HFFc6 (cell line): ENCODE data around the gene MYBPC3. TPM values are rescaled to one million over a fixed set of nuclear protein-coding genes. Genes with fewer than 3 reads are reported as not detected.

ENCODE experiments used
- DNase-seq: peaks from one replicate; pipeline ENCODE4 v3.0.0-alpha.2; 2018
- H3K27ac Mint-ChIP-seq: 2 replicates; pipeline ENCODE4 v1.8.0; 2020; ENCODE audit warnings: mild to moderate bottlenecking, mixed read lengths
- H3K27me3 Mint-ChIP-seq: 2 replicates; pipeline ENCODE4 v1.8.0; 2021; ENCODE audit warnings: mild to moderate bottlenecking, moderate library complexity, mixed read lengths; ENCODE audit not compliant: insufficient read depth
- H3K36me3 Mint-ChIP-seq: 2 replicates; pipeline ENCODE4 v1.8.0; 2021; ENCODE audit warnings: low read depth, mixed read lengths
- H3K4me1 Mint-ChIP-seq: 2 replicates; pipeline ENCODE4 v1.8.0; 2020; ENCODE audit warnings: low read depth, mixed read lengths
- H3K4me3 Mint-ChIP-seq: 2 replicates; pipeline ENCODE4 v1.8.0; 2020; ENCODE audit warnings: mild to moderate bottlenecking, moderate library complexity, mixed read lengths
- H3K9me3 Mint-ChIP-seq: 2 replicates; pipeline ENCODE4 v1.8.0; 2020; ENCODE audit warnings: mild to moderate bottlenecking, mixed read lengths
- CTCF ChIP-seq: fragments of 200-600 bp; sonication (generic); IDR thresholded peaks from 2 replicates; pipeline ENCODE4 v1.5.0; 2021; ENCODE audit warnings: antibody characterized with exemption, mild to moderate bottlenecking
- long read RNA-seq: library from polyadenylated mRNA; unstranded; transcript quantifications from one replicate; pipeline ENCODE4 v2.0.0, GENCODE V29; 2019
- total RNA-seq, 6 experiments: library from RNA; stranded (reverse); fragmentation: NEBNext Ultra II Directional; extraction: Animal tissue kit (Norgen Biotek cat#: 25700); gene quantifications; 2 replicates in 1 of 6; 3 replicates in 5 of 6; pipeline ENCODE4 v1.2.3, GENCODE V29; 2021

Gene MYBPC3
- total RNA-seq: not detected
- long read RNA-seq: 0 reads

GRCh38 chr11:47352556-47352955 is at the start of gene MYBPC3:
Gene MYBPC3, minus strand, starts transcription at chr11:47352702. Its CDS starts 55 bp downstream, at chr11:47352647.
- Mint-ChIP-seq H3K4me1 (no peaks in the 10 kb centered on the region), H3K9me3 (no peaks in the 10 kb centered on the region), H3K27me3 (peaks cover 3% of the 10 kb centered on the region; the same call in 1 of the 2 replicates), H3K36me3 (no peaks in the 10 kb centered on the region), H3K27ac (no peak within 1 kb of the TSS), H3K4me3 (no peak within 1 kb of the TSS)
- no peak for DNase-seq
- TF ChIP-seq CTCF: no peak

DNA sequence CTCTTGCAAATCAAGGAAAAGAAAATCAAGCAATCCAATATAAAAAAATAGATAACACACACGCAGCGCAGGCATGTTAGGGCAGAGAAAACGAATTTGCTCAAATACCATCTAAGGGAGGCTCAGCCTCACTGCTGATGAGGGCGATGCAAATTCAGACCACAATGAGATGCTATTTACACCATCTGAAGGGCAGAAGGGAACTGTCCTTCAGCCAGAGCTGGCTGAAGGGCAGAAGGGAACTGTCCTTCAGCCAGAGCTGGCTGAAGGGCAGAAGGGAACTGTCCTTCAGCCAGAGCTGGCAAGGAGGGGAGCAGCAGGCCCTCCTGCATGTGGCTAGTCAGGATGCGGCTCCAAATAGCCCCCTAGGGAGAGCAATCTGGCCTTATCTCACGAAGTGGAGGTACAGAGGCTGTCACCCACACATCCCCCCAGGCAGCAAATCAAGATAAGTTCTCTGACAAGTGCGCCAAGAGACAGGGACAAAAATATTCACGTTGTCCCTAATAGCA is 48.3 kb upstream of the MYBPC3 start:
- DNase-seq: no peak
- Mint-ChIP-seq H3K36me3 (no peaks in the 10 kb centered on the region), H3K4me3 (no peak overlapping the region), H3K27ac (no peak overlapping the region), H3K4me1 (no peaks in the 10 kb centered on the region), H3K27me3 (no peaks in the 10 kb centered on the region), H3K9me3 (no peaks in the 10 kb centered on the region)
- TF ChIP-seq CTCF: no peak

GRCh38 chr11:47399860-47400767 is 47.6 kb upstream of the MYBPC3 start:
- H3K9me3 Mint-ChIP-seq: no peaks in the 10 kb centered on the region

DNA sequence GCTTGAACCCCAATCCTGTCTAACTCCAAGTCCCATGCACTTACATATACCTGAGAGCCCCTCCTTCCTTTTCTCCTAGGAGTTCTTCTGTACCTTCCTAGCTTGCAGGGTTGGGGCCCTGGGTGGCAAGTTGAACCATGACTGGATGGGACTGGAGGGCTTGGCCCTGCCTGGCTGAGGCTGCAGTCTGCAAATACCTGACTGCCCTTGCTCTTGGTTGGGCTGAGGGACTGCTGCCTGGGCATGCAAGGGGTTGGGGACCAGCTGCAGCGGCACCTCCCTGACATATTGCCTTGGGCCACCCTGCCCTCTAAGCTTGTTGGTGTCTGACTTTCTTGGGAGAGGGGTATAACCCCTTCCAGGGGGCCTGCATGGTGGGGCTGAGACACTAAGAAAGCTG is 46.0 kb upstream of the MYBPC3 start:
- no peak overlapping the region for H3K27ac Mint-ChIP-seq
- H3K27me3 Mint-ChIP-seq: no peaks in the 10 kb centered on the region
- TF ChIP-seq CTCF: no peak
- no peaks in the 10 kb centered on the region for H3K36me3 Mint-ChIP-seq
- no peak for DNase-seq
- H3K9me3 Mint-ChIP-seq: no peaks in the 10 kb centered on the region
- H3K4me3 Mint-ChIP-seq: no peak overlapping the region
- no peaks in the 10 kb centered on the region for H3K4me1 Mint-ChIP-seq

More at GRCh38 chr11:47399860-47400767, 47.6 kb upstream of the MYBPC3 start:
- no peak for TF ChIP-seq CTCF
- H3K36me3 Mint-ChIP-seq: no peaks in the 10 kb centered on the region
- H3K27ac Mint-ChIP-seq: no peak overlapping the region
- DNase-seq: no peak
- no peaks in the 10 kb centered on the region for H3K4me1 Mint-ChIP-seq
- H3K4me3 Mint-ChIP-seq: no peak overlapping the region
- H3K27me3 Mint-ChIP-seq: no peaks in the 10 kb centered on the region

DNA sequence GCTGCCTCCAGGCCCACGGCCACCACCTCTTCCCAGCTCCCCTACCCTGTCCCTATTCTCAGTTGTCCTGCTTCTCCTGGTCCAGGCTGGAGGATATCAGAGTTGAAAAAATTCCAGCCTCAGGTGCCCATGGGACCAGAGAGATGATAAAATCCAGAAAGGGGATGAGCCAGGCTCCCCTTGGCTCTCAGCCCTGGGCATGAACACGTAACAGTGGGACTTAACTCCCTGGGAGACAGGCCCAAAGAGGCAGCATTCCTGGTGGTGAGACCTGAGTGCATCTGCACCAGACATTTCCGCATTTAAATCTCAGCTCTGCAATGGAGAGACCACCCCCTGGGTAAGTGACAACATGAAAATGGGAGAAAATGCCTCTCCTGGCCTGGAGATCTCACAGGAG is 45.5 kb upstream of the MYBPC3 start:
- DNase-seq: no peak
- H3K27ac Mint-ChIP-seq: no peak overlapping the region
- no peaks in the 10 kb centered on the region for H3K4me1 Mint-ChIP-seq
- TF ChIP-seq CTCF: no peak
- H3K36me3 Mint-ChIP-seq: no peaks in the 10 kb centered on the region
- H3K9me3 Mint-ChIP-seq: no peaks in the 10 kb centered on the region
- no peak overlapping the region for H3K4me3 Mint-ChIP-seq
- H3K27me3 Mint-ChIP-seq: no peaks in the 10 kb centered on the region
